ENCODE measurements around the gene PIP5KL1.

GRCh38 chr9:127875306-127875966, 55.1 kb downstream of the PIP5KL1 start:
- TF ChIP-seq CTCF (optimal IDR thresholded peaks at IDR 0.05 in 1 of 3, IDR thresholded peaks at IDR 0.05 in 1 of 3, conservative IDR thresholded peaks at IDR 0.05 in 1 of 3; ENCODE audit: extremely low read depth in 1 of 3, insufficient read depth in 2 of 3, low read length in 3 of 3) (no peak), EZH2 (IDR thresholded peaks at IDR 0.05; ENCODE audit: low read length) (no peak)

All from keratinocyte (primary cell).